B cell (primary cell): ENCODE measurements around the gene CWC27.

Experiments used
- EZH2 ChIP-seq: IDR thresholded peaks from 2 replicates; pipeline ENCODE4 v1.6.1; 2012; ENCODE audit warnings: borderline replicate concordance, low read depth, mild to moderate bottlenecking, moderate library complexity, low read length; ENCODE audit not compliant: insufficient read depth, poor library complexity, severe bottlenecking
- TF ChIP-seq, protein P1 (sequence below): fragments of 200-600 bp; IDR thresholded peaks from one replicate; pipeline ENCODE4 v1.8.0; 2022; ENCODE audit warnings: antibody characterized with exemption, mild to moderate bottlenecking

DNA sequence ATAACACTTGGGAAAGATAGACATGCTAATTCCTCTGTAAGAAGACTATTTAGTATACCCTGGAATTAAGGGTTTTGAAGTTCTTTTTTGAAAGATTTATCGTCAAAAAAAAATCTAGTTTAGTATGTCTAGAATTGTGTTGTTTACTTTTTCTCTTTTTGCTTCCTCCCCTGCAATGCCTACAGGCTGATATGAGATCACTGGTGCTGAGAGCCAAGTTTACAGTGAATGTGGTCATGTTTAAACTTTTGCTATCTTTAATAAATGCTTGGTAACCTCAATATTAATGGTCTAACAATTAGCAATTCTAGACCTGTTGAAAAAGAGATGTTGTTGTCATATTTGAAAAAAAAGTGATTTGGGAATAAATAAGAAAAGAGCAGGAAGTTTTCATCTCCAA lies 86.1 kb downstream of the CWC27 start:
- TF ChIP-seq, protein P1, sequence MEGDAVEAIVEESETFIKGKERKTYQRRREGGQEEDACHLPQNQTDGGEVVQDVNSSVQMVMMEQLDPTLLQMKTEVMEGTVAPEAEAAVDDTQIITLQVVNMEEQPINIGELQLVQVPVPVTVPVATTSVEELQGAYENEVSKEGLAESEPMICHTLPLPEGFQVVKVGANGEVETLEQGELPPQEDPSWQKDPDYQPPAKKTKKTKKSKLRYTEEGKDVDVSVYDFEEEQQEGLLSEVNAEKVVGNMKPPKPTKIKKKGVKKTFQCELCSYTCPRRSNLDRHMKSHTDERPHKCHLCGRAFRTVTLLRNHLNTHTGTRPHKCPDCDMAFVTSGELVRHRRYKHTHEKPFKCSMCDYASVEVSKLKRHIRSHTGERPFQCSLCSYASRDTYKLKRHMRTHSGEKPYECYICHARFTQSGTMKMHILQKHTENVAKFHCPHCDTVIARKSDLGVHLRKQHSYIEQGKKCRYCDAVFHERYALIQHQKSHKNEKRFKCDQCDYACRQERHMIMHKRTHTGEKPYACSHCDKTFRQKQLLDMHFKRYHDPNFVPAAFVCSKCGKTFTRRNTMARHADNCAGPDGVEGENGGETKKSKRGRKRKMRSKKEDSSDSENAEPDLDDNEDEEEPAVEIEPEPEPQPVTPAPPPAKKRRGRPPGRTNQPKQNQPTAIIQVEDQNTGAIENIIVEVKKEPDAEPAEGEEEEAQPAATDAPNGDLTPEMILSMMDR: no peak
- TF ChIP-seq EZH2: no peak
